GM18951 (cell line): ENCODE results near the gene UBE2J2.
A peak's percentile ranks its signal among the peaks of the same experiment; 100 is the strongest.

ENCODE experiments used
- POLR2A ChIP-seq: IDR thresholded peaks from 4 replicates; pipeline ENCODE4 v1.6.1; 2011; ENCODE audit warnings: mild to moderate bottlenecking; ENCODE audit not compliant: insufficient read length, insufficient read depth; ENCODE audit errors: extremely low read depth
- in situ Hi-C: fragments of 300-500 bp; cut with MboI; formaldehyde crosslinking; loops from one replicate; pipeline ENCODE4 v1.12.0; 2022; ENCODE audit warnings: low sequenced_read_pairs, mixed read lengths, inconsistent platforms; ENCODE audit not compliant: unreplicated experiment

Gene UBE2J2

GRCh38 chr1:1306070-1306660, 32.5 kb upstream of the UBE2J2 start:
- TF ChIP-seq POLR2A = no peak
- in situ Hi-C loops = no loop called here

- in situ Hi-C loops = no loop called here
- peak; percentile 48 for TF ChIP-seq POLR2A
Observed at GRCh38 chr1:1305300-1306069, 31.8 kb upstream of the UBE2J2 start.

DNA sequence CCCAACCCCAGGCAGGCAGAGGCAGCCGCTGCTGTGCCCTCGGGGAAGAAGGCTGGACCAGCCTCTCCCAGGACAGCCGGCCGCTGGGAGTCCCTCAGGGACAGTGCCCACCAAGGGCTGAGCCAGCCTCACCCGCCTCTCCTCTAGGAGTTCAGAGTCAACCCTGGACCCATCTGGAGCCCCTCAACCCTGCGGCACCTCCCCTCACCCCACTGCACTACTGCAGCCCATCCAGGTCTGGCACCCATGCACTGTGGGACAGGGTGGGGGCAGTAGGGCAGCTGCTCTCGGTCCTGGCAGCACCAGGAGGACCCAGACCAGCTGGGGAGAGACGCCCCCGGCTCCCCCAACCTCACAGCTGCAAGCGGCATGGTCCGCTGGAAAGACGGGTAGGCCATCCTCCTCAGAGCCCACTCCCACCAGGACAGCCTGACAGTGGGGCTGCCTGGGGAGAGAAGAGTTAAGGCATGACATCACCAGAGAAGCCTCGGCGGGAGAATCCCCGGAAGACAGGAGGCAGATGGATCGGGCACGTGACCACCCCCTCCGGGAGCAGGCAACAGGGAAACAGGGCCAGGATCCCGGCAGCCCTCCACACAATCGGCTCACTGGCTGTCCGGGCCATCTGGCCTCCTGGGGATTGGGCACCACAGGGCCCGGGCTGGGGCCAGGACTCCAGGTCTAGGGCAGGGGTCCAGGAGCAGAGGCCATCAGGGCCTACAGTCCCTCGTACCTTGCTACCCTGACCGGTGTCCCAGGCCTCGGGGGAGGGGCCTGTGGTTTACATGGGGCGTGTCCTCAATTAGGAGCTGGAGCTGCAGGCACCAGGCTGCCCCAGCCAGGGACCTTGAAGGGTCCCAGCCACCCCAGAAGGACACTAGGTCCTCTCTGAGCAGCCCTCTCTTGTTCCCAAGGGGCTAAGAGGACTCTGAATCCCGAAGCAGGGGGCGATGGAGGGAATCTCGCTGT, 31.0 kb upstream of the UBE2J2 start:
- in situ Hi-C loops = no loop called here

GRCh38 chr1:1303736-1304135, 30.1 kb upstream of the UBE2J2 start:
- in situ Hi-C loops = no loop called here
- no peak for TF ChIP-seq POLR2A

More for the DNA sequence above, 31.0 kb upstream of the UBE2J2 start:
- TF ChIP-seq POLR2A = no peak

DNA sequence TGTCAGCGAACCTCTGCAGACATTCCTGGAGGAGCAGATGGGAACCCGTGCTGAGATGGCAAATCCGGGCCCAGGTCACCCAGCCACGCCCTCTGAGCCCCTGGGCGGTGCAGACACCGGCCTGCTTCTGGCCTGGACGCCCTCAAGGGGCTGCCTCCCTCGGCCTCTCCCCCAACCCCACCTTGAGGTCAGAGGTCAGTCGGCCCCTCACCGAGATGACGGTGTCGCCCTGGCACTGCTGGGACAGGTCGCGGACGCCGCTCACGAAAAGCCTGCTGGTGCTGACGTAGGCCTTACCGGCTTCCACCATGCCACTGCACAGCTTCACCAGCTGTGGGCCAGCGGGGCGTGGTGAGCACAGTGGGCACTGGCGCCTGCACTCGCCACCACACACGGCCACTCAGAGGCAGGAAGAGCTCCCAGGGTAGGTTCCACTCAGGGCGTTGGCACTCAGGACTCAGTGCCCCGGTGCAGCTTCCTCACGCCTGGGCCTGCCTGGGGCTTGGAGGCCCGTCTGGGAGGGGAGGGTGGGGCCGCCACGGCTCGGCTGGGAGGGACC, 29.4 kb upstream of the UBE2J2 start:
- TF ChIP-seq POLR2A = no peak
- in situ Hi-C loops = no loop called here

GRCh38 chr1:1302006-1302430, 28.4 kb upstream of the UBE2J2 start:
- TF ChIP-seq POLR2A = no peak
- in situ Hi-C loops = no loop called here

GRCh38 chr1:1300352-1300739, 26.7 kb upstream of the UBE2J2 start:
- in situ Hi-C loops = no loop called here

DNA sequence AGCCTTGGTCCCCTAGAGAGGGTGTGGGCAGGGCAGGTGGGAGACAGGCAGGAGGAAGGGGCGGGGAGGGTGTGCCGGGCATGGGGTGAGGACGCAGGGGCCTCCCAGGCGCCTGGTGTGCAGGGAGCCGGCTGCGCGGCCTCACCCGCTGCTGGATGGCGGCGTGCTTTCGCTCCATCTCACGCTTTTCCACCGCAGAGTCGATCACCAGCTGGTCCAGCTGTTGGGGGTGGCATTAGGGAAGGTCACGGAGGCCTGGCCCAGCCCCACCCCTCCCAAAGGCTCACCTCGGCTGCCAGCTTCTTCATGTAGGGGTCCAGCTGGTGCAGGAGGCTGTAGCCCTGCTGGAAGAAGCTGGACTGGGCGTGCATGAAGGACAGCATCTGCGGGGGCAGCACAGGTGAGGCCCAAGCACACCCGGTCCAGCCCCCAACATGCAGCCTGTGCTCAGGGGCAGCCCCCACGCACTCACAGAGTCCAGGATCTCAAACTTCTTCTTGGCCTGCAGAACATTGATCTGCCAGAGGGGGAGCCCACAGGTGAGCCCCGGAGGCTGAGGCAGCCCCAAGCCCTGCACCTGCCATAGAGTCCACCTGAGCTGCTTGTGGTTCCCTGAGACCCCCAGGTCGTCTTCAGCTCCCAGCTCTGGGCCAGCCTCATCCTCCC, 26.2 kb upstream of the UBE2J2 start:
- in situ Hi-C loops = no loop called here
- TF ChIP-seq POLR2A = no peak

More at GRCh38 chr1:1300352-1300739, 26.7 kb upstream of the UBE2J2 start:
- no peak for TF ChIP-seq POLR2A

GRCh38 chr1:1298861-1299685, 25.4 kb upstream of the UBE2J2 start:
- no peak for TF ChIP-seq POLR2A
- in situ Hi-C loops = no loop called here

DNA sequence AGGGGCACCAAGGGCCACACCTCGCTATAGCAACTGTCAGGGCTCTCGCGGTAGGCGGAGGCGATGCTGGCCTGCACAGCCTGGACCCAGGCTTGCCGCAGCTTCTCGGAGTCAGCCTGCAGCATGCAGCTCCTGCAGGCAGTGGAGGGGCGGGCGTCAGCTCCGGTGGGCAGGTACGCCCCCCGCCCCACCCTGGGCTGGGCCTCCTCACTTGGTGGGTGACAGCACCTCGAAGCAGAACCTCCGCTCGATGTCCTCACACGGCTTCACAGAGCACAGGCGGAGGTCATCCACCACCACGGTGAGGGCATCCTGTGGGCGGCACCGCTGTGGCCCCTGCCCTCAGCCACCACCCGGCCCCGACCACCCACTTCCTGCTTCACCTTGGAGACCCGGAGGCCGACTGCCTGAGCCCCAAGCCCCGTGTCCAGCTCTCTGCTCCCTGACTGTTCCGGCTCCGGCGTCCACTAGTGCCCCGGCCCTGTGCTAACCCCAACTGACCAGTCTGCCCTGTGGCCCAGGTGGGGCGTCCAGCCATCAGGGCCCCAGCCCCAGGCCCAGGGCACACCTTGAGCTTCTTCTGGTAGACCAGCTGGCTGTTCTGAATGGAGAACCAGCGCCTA, 24.3 kb upstream of the UBE2J2 start:
- TF ChIP-seq POLR2A = no peak
- in situ Hi-C loops = no loop called here
